ENCODE measurements around the gene GMCL1. TPM values are rescaled to one million over a fixed set of nuclear protein-coding genes. Genes with fewer than 3 reads are reported as not detected.
A peak's percentile ranks its signal among the peaks of the same experiment; 100 is the strongest.

GMCL1 gene
- total and polyA plus RNA-seq, 9 of the 15 experiments (the other 6 are each of a cell fraction or from before 2014, with no cell fraction given): 7.0 to 27.3 (median 15.4) TPM

- TF ChIP-seq, protein P1, sequence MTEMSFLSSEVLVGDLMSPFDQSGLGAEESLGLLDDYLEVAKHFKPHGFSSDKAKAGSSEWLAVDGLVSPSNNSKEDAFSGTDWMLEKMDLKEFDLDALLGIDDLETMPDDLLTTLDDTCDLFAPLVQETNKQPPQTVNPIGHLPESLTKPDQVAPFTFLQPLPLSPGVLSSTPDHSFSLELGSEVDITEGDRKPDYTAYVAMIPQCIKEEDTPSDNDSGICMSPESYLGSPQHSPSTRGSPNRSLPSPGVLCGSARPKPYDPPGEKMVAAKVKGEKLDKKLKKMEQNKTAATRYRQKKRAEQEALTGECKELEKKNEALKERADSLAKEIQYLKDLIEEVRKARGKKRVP (CRISPR knock-in tag; IDR thresholded peaks at IDR 0.05): 0 out of 2 replicates have a peak, but pooled peaks have one; percentile 17
- no peak for TF ChIP-seq ZNF668 (CRISPR knock-in tag; IDR thresholded peaks at IDR 0.05)
- TF ChIP-seq KLF13 (tag; IDR thresholded peaks at IDR 0.05; ENCODE audit: borderline replicate concordance, low read depth): peak; percentile 94; the same call in 1 of the 2 replicates
- no peak for TF ChIP-seq EZH2 (IDR thresholded peaks at IDR 0.05; ENCODE audit: borderline replicate concordance, low read depth, low read length)
- no peak for TF ChIP-seq RBM15 (IDR thresholded peaks at IDR 0.05; ENCODE audit: insufficient read depth, low read length)
- TF ChIP-seq SUPT5H (IDR thresholded peaks at IDR 0.05): peak; percentile 91
- TF ChIP-seq JUNB (CRISPR knock-in tag; conservative IDR thresholded peaks at IDR 0.05): no peak
- TF ChIP-seq RNF2 (IDR thresholded peaks at IDR 0.05): no peak; the same call in 1 of the 2 replicates
- no peak for TF ChIP-seq ZNF436 (CRISPR knock-in tag; IDR thresholded peaks at IDR 0.05)
- TF ChIP-seq ZBTB33 (CRISPR knock-in tag; IDR thresholded peaks at IDR 0.05): 0 out of 2 replicates have a peak, but pooled peaks have one; percentile 24
- no peak for TF ChIP-seq ELF1 (tag; IDR thresholded peaks at IDR 0.05)
- no peak for TF ChIP-seq BRD9 (IDR thresholded peaks at IDR 0.05; ENCODE audit: low read depth, partially characterized antibody)
- TF ChIP-seq CCAR2 (IDR thresholded peaks at IDR 0.05; ENCODE audit: low read depth, low read length): no peak
- peak; percentile 57; the same call in 1 of the 2 replicates for TF ChIP-seq ZKSCAN1 (IDR thresholded peaks at IDR 0.05; ENCODE audit: low read depth, low read length)
- no peak for TF ChIP-seq ZNF695 (CRISPR knock-in tag; IDR thresholded peaks at IDR 0.05)
- no peak for TF ChIP-seq ETV6 (IDR thresholded peaks at IDR 0.05; ENCODE audit: borderline replicate concordance in 1 of 2, low read depth in 2 of 2, low read length in 1 of 2)
- peak; percentile 86; the same call in 1 of the 2 replicates for TF ChIP-seq ETV6 (CRISPR knock-in tag; IDR thresholded peaks at IDR 0.05; ENCODE audit: borderline replicate concordance)
- TF ChIP-seq ZBTB7A (IDR thresholded peaks at IDR 0.05; ENCODE audit: borderline replicate concordance, control insufficient read depth, low read depth, low read length): no peak; the same call in 1 of the 2 replicates
- peak; percentile 73 for TF ChIP-seq HCFC1 (IDR thresholded peaks at IDR 0.05; ENCODE audit: low read depth, low read length)
- no peak for TF ChIP-seq RREB1 (CRISPR knock-in tag; IDR thresholded peaks at IDR 0.05)
Observed at GRCh38 chr2:69829256-69830044, at the start of gene GMCL1 (continued).
